PFSK-1 (cell line): ENCODE measurements around the gene STK39.

Source experiments
- FOXP2 ChIP-seq: optimal IDR thresholded peaks from 2 replicates; pipeline ENCODE3; 2011; ENCODE audit warnings: borderline replicate concordance, control low read depth, inconsistent platforms; ENCODE audit not compliant: insufficient read depth; ENCODE audit errors: extremely low read length, extremely low read depth
- POLR2AphosphoS5 ChIP-seq: IDR thresholded peaks from 2 replicates; pipeline ENCODE4 v1.6.1; 2012; ENCODE audit warnings: low read depth, mild to moderate bottlenecking, control low read depth, low read length, moderate library complexity
- REST ChIP-seq, 2 experiments: IDR thresholded peaks; 2 replicates each; pipeline versions ENCODE4 v1.6.1 to v1.8.0; 2011 to 2012; ENCODE audit warnings: low read depth in 2 of 2, low read length in 2 of 2, control low read depth in 1 of 2, inconsistent platforms in 1 of 2, mild to moderate bottlenecking in 1 of 2, moderate library complexity in 1 of 2; ENCODE audit not compliant: insufficient read depth in 1 of 2
- SIN3A ChIP-seq: IDR thresholded peaks from 2 replicates; pipeline ENCODE4 v1.6.1; 2012; ENCODE audit warnings: mild to moderate bottlenecking, low read length, moderate library complexity, borderline replicate concordance; ENCODE audit not compliant: insufficient read depth
- TAF1 ChIP-seq: IDR thresholded peaks from 2 replicates; pipeline ENCODE4 v1.6.1; 2012; ENCODE audit warnings: low read length, control low read depth, borderline replicate concordance; ENCODE audit not compliant: insufficient read depth

STK39 gene

GRCh38 chr2:168120730-168121129 lies 126.7 kb downstream of the STK39 start:
- TF ChIP-seq POLR2AphosphoS5: no peak

GRCh38 chr2:168120310-168120709 lies 127.1 kb downstream of the STK39 start:
- no peak for TF ChIP-seq POLR2AphosphoS5
- TF ChIP-seq TAF1: no peak
- no peak for TF ChIP-seq SIN3A
- TF ChIP-seq REST (IDR thresholded peaks at IDR 0.05; ENCODE audit: insufficient read depth in 1 of 2, low read depth in 2 of 2, low read length in 2 of 2): no peak
- TF ChIP-seq FOXP2: no peak

- no peak for TF ChIP-seq REST (IDR thresholded peaks at IDR 0.05; ENCODE audit: insufficient read depth in 1 of 2, low read depth in 2 of 2, low read length in 2 of 2)
- no peak for TF ChIP-seq POLR2AphosphoS5
- no peak for TF ChIP-seq SIN3A
- no peak for TF ChIP-seq TAF1
- TF ChIP-seq FOXP2: no peak
Observed at GRCh38 chr2:168119515-168120141, 127.8 kb downstream of the STK39 start.

- TF ChIP-seq FOXP2 (no peak), REST (IDR thresholded peaks at IDR 0.05; ENCODE audit: insufficient read depth in 1 of 2, low read depth in 2 of 2, low read length in 2 of 2) (no peak), TAF1 (no peak), POLR2AphosphoS5 (no peak), SIN3A (no peak)
Observed at GRCh38 chr2:168118733-168119514, 128.5 kb downstream of the STK39 start.

- TF ChIP-seq SIN3A: no peak
- no peak for TF ChIP-seq FOXP2
- TF ChIP-seq POLR2AphosphoS5: no peak
- TF ChIP-seq REST (IDR thresholded peaks at IDR 0.05; ENCODE audit: insufficient read depth in 1 of 2, low read depth in 2 of 2, low read length in 2 of 2): no peak
- TF ChIP-seq TAF1: no peak
Observed at GRCh38 chr2:168116448-168116847, 130.9 kb downstream of the STK39 start.
